Renal cortex interstitium (tissue), 11 donors: ENCODE data around the gene OMA1. TPM values are rescaled to one million over a fixed set of nuclear protein-coding genes. Genes with fewer than 3 reads are reported as not detected.

ENCODE experiments used
- DNase-seq, 11 donors: peaks; one replicate each; pipeline ENCODE4 v3.0.0-alpha.2; 2013; ENCODE audit warnings: low read depth in 9 of 11, low spot score in 4 of 11; ENCODE audit errors: extremely low read depth in 1 of 11
- polyA plus RNA-seq, 3 donors: library from polyadenylated mRNA; unstranded; fragments of 120-200 nt; gene quantifications; one replicate each; pipeline ENCODE4 v1.2.1, GENCODE V29; 2013; ENCODE audit not compliant: insufficient read length in 3 of 3

OMA1 gene
- polyA plus RNA-seq, 3 donors: 29.6 to 39.1 (median 38.8) TPM

DNA sequence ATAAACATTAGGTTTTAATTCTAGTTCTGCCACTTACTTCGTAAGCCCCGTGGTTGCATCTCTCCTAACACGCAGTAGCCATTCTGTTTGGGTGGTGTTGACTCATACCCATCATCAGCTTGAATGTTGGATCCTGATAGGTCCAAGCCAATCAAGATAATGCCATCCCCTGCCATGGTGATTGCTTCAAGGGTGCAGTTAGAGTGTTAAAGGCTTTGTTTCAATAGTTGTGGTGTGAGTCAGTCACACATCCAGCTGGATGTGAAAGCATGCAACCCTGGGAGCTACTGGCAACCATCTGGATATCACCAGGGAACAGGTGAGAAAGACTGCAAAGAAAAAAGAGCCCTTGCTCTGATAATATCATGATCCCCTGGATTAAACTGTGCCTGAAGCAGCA is 69.1 kb downstream of the OMA1 start:
- DNase-seq: no peak

DNA sequence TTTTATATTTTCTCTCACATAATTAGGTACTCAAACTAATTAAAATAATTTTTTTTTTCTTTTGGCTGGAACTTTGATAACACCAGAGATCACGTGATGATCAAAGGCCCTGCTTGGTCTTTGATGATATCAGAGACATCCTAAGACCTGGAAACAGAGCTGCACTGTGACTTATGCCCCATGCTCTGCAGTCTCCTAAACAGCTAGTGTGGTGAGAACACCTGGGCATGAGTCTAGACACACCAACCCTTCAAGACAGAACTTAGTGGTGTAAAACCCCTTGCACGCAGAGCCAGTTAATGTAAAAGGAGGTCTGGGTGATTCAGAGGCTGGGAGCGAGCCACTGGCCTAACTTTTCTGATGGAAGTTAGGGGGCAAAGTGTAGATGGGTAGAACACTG is 70.3 kb downstream of the OMA1 start:
- DNase-seq: no peak

GRCh38 chr1:58469476-58469875 is 77.0 kb downstream of the OMA1 start:
- DNase-seq: no peak

DNA sequence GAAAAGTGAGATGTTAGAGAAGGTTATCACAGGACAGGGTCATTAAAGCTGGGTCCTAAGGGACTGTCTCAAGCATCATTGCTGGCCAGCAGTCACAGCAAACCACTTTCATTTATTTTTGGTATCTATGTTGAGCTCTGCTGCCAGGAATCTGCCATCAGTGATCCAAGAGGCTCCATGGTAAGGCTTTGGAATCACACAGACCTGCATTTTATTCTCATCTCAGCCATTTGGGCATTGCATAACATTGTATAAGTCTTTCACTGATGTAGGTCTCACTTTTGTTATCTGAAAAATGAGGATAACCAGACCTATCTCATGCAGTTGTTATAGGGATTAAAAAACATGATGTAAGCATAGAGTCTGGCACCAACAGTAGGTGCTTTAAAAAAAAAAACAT is 77.5 kb downstream of the OMA1 start:
- no peak for DNase-seq

GRCh38 chr1:58468612-58469011 is 77.9 kb downstream of the OMA1 start:
- no peak for DNase-seq

DNA sequence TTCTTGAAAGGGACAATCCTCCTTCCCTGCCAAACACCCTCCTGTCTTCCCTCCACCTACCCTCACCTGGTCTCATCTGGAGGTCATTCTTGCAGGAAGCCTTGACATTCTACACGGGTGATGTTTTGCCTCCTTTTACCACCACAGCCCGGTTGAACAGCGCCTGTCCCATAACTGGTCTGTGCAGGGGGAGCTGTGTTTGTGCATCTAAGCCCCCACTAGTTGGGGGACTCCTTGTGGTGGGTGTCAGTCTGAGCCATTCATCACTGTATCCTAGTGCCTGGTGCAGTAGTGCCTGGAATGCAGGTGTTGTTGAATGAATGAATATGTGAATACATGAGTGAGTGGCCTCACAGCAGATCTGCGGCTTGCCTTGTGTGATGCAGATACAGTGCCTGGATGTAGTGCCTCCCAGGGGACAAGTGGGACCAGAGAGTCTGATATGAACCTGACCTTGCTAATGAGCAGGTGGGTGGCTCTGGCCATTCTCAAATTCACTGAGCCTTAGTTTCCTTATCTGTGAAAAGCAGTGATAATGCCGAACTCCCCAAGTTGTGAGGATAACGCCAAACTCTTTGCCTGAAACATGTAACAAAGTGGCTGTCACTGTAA is 79.8 kb downstream of the OMA1 start:
- no peak for DNase-seq

DNA sequence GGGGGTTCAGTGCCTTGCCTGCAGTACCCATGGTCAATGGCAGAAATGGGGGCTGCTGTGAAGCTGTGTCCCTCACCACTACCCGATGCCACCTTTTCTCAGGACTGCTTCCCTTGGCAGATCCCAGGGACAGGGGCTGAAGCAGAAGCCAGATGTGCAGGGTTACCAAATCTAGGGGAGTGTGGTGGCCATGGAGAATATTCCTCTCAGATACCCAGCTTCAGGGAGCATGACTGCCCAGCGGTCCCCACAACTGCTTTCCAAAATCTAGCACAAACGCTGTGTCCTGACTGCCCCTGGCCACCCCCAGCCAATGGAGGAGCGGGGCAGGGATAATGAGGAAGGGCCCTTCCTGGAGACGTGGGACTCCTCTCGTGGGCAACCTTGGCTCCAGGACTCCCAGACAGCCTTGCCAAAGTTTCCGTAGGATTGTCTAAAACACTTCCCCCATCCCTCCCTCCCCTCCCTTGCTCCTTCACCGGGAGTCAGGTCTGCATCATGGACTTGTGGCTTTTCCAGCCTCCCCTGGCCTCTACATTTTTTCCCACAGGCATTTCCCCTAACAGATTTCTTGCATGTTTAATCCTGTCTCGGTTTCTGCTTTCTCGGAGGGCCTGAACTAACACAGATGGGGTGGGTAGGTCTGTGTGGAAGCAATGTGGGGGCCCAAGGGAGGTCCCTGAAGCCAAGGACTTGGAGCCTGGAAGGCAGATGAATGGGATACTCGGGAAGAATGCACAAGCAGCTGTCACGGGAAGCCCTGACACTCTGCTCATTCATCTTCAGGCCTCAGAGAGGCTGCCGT is 80.5 kb downstream of the OMA1 start:
- no peak for DNase-seq

DNA sequence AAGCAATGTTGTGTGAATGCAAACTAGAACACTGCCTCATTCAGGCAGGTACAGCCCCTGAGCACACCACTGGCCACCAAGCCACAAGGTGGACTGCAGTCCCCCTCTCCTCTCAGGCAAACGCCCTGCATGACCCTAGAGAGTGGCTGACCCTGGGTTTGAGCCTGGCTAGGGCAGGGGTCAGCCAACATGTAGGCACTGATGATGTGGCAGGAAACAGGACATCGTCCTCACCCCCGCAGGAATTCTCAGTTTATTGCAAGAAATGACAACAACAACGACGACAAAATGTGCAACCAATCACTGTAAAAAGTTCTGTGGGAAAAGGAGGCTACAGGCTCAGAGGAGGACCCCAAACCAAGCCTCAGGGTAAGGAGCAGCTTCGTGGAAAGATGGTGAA is 81.3 kb downstream of the OMA1 start:
- no peak for DNase-seq

- DNase-seq: peak in 3 of 11 donors; percentile 8 to 33 (median 32)
Observed at GRCh38 chr1:58460469-58460868, 86.1 kb downstream of the OMA1 start.

DNA sequence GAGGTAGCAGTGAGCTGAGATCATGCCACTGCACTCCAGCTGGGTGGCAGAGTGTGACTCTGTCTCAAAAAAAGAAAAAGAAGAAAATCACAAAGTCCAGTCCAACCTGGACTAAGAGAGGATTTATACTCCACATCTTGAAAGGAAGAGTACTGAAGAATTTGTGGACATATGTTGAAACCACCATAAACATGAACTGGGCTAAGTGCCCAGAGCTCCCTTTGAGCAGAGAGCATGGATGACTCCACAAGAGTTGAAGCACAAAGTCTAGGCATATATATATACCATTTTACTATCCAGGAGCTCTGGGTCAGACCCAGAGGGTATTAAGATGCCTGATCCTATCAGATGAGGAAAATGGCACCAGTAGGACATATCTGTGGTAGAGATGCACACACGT is 86.6 kb downstream of the OMA1 start:
- DNase-seq: no peak

DNA sequence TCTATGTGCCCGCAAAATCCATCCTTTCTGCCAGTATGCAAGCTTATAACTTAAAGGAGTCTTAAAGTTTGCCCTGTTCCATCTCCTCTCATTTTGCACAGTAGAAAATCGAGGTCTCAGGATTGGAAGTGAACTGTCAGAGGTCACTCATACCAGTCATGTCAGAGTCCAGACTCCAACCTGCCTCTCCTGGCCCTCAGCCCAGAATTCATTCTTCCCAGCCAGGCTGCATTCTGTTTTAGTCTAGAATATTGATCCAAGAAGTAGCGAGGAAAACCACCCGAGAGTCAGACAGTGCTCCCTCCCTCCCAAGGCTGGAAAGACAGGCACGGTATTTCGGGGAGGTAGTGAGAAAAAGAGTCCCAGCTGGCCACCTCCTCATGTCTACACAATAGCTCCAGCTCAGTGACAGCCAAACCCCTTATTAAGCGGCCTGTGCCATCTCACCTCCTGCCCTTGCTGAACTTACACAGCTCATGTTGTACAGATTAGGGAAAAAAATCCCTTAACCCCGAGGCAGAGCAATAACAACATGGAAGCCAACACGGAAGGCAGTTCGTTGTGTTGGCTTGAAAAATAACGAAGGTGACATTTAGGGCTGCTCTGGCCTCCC is 89.4 kb downstream of the OMA1 start:
- no peak for DNase-seq

- DNase-seq: no peak
Observed at GRCh38 chr1:58456470-58456869, 90.1 kb downstream of the OMA1 start.

DNA sequence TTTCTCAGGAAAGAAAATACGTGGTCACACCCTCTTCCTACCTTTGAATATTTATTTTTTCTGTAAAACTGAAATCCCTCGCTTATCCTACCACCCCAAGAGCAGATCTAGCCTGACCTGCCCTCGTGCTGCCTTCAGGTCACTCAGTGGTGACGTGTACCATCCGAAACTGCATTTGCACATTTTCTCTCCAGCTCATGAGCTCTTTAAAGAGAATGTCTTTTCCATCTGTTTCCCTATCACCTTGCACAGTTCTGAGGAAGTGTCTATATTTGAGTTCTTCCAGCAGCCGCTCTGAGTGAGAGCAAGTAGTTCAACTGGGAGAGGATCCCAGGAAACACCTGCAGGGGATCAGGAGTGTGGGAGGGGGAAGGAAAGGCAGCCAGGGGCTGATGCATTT is 91.7 kb downstream of the OMA1 start:
- DNase-seq: no peak

GRCh38 chr1:58454385-58454784 is 92.1 kb downstream of the OMA1 start:
- no peak for DNase-seq

DNA sequence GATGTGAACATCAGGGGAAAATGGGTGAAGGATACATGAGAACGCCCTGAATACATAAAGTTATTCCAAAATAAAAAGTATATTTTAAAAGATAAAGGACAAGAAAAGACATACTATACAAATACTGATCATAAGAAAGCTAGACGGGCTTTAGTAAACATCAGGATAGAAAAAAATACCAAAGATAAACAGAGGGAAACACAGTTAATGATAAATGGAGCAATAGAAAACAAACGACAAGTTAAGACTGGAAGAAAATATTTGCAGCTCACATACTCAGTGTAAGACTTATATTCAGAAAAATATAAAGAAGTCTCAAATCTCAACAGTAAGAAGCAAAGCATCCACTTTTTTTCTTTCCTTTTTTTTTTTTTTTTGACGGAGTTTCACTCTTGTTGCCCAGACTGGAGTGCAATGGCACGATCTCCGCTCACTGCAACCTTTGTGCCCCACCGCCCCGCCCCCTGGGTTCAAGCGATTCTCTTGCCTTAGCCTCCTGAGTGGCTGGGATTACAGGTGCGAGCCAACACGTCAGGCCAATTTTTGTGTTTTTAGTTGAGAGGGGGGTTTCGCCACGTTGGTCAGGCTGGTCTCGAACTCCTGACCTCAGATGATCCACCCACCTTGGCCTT is 94.8 kb downstream of the OMA1 start:
- DNase-seq: no peak

DNA sequence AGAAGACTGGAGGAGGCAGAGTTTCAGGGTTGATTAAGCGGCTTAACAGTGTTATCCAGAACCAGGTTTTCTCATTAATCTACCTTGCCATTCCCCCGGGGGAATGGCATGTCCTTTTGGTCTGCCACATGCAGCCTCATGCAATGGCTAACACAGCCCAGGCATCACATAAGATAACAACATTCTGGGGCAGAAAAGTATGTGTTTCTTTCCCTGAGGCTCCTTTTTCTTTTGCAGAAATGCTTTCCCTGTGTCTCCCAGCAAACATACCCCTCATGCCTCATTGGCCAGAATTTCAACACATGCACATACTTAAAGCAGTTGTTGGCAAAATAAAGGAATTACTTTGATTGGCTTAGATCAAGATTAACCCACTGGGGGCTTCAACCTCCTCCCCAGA is 98.6 kb downstream of the OMA1 start:
- no peak for DNase-seq

DNA sequence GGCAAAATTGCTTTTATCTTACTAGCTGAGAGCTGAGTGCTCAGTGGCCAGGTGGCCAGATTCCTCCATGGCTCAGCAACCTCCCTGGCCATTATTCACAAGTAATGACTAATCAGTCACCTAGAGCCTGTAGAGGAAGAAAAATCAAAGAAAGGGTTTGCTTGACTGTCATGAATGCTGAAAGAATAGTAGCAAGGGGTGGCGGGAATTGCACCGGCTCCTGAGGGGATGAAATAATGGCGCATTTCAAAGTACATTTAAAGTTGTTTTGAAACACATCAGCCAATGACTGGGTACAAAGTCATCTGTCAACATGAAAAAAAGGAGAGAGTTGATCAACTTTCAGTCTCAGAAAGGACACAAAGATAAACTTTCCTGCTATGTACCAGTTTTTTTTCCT is 99.5 kb downstream of the OMA1 start:
- no peak for DNase-seq

DNA sequence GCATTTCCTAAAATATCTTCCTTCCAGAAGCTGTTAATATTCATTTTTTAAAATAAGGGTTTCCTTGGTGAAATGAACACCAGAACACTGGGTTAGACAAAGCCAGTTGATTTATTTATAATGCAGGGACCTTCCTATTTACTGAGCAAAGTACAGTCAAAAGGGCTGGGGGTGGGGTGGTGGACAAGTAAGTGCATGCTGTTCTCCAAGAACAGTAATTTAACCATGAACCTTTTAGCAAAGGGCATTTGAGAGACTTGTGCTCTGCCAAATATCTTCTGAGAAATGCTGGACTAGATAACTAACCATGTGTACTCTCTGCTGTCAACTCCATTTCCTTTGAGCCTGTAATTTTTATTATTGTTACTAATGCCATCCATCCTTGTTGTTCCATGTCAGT is 100.2 kb downstream of the OMA1 start:
- no peak for DNase-seq

DNA sequence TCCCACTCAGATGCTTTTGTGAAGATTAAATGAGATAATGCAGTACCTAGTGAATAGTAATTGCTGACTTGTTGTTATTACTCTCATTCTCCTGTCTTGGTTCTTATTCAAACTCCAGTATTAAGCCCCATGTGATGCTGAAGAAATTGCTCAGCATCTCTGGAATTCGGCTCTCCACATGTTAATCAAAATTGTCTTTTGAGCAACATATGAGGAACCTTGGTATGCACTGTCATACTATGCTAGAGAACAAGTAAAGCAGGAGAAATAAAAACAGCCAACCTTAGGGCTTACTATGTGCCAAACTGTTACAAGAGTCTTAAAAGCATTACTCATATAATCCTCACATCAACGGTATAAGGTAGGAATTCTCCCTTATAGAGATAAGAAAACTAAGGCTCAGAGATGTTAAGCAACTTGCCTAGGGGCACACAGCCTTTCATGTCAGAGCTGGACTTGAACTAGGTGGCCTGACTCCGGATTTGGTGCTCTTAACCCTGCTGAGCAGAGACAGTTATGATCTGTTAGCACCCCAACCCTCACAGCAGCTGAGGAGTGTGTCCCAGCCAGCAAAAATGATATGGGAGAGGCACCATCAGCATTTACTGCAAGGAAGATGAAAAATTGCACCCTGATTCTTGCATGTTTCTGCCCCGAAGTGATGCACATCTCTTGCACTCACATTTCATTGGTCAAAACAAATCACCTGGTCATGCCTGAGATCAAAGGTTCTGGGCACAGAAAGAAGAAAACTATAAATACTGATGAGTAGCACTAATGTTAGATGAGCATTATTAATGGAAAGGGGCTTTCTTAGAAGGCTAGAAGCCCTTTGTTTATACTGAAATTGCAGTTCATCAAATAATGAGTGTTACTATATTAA is 102.3 kb downstream of the OMA1 start:
- no peak for DNase-seq
